H1 (cell line): ENCODE results near the gene C14orf93. TPM values are rescaled to one million over a fixed set of nuclear protein-coding genes. Genes with fewer than 3 reads are reported as not detected.

ENCODE experiments used
- CHD7 ChIP-seq: fragments of 300-600 bp; sonication (generic); IDR thresholded peaks from 2 replicates; pipeline ENCODE4 v1.7.1; 2012; ENCODE audit warnings: low read length, moderate library complexity, mild to moderate bottlenecking, inconsistent platforms; ENCODE audit not compliant: insufficient replicate concordance
- CTCF ChIP-seq, 3 experiments: IDR thresholded peaks; 1 replicate in 2 of 3; 2 replicates in 1 of 3; pipeline versions ENCODE4 v1.5.1 to v1.6.1; 2011; ENCODE audit warnings: low read length in 3 of 3, mild to moderate bottlenecking in 3 of 3, inconsistent platforms in 2 of 3, low read depth in 1 of 3, moderate library complexity in 1 of 3; ENCODE audit not compliant: insufficient read depth in 1 of 3; ENCODE audit errors: control extremely low read depth in 1 of 3
- FOSL1 ChIP-seq: IDR thresholded peaks from 2 replicates; pipeline ENCODE4 v1.6.1; 2011; ENCODE audit warnings: mild to moderate bottlenecking, low read depth, low read length, moderate library complexity; ENCODE audit not compliant: insufficient read depth
- TAF1 ChIP-seq: IDR thresholded peaks from 2 replicates; pipeline ENCODE4 v1.6.1; 2011; ENCODE audit warnings: mild to moderate bottlenecking, low read depth, low read length
- polyA plus RNA-seq, 7 experiments: library from polyadenylated mRNA; depleted of rRNA in 3 of 7; stranded (reverse) in 5 of 7; unstranded in 2 of 7; fragments of >200 nt in 5 of 7; fragments of 200-250 nt in 2 of 7; gene quantifications; 1 replicate in 5 of 7; 2 replicates in 1 of 7; 4 replicates in 1 of 7; pipeline versions ENCODE4 v1.2.1 to v1.2.3, GENCODE V29; 2011 to 2013; ENCODE audit warnings: missing spikeins in 2 of 7, mixed read lengths in 2 of 7
- total RNA-seq: library from RNA; stranded (reverse); fragmentation: NEBNext Ultra II Directional; extraction: Animal tissue kit (Norgen Biotek cat#: 25700); gene quantifications from 2 replicates; pipeline ENCODE4 v1.2.1, GENCODE V29; 2021

The C14orf93 gene
- total and polyA plus RNA-seq, 2 of the 8 experiments (the other 6 are each of a cell fraction or from before 2014, with no cell fraction given) = 7.8 to 8.2 TPM

- no peak for TF ChIP-seq CHD7
- TF ChIP-seq CTCF (IDR thresholded peaks at IDR 0.05; ENCODE audit: control extremely low read depth in 1 of 3, insufficient read depth in 1 of 3, low read depth in 1 of 3, low read length in 3 of 3) = no peak
- no peak for TF ChIP-seq FOSL1
- no peak for TF ChIP-seq TAF1
Measured at GRCh38 chr14:23015618-23016017, 5.7 kb upstream of the C14orf93 start (continued).
